Testis (tissue), 3 donors: Measurements from ENCODE around the gene WASF2. TPM values are rescaled to one million over a fixed set of nuclear protein-coding genes. Genes with fewer than 3 reads are reported as not detected.

Experiments
- DNase-seq: peaks from one replicate; pipeline ENCODE4 v3.0.0-alpha.2; 2019
- H3K27ac ChIP-seq, 2 donors: fragments of 200-600 bp; sonication (generic); one replicate each; pipeline ENCODE4 v1.5.1; 2019
- H3K27me3 ChIP-seq: fragments of 200-600 bp; sonication (generic); one replicate; pipeline ENCODE4 v1.5.1; 2019
- H3K36me3 ChIP-seq: fragments of 200-600 bp; sonication (generic); one replicate; pipeline ENCODE4 v1.5.1; 2017; ENCODE audit warnings: low read depth; ENCODE audit errors: missing control alignments
- H3K4me1 ChIP-seq: fragments of 200-600 bp; sonication (generic); one replicate; pipeline ENCODE4 v1.5.1; 2019
- H3K4me3 ChIP-seq, 2 donors: fragments of 200-600 bp; sonication (generic); one replicate each; pipeline ENCODE4 v1.5.1; 2017 to 2019
- H3K9me3 ChIP-seq: fragments of 200-600 bp; sonication (generic); one replicate; pipeline ENCODE4 v1.5.1; 2017
- POLR2A ChIP-seq: fragments of 450-650 bp; IDR thresholded peaks from one replicate; pipeline ENCODE4 v1.6.1; 2017; ENCODE audit warnings: antibody characterized with exemption, mild to moderate bottlenecking, moderate library complexity
- WGBS, 2 donors: methylation state at CpG; one replicate each; pipeline ENCODE4 v1.1.5; 2018; 5-methylcytosine and 5-hydroxymethylcytosine counted together
- intact Hi-C: fragments of 100-400 bp; cut with DNase I; formaldehyde crosslinking; loops from one replicate; pipeline ENCODE4 v1.15.1; 2023; ENCODE audit warnings: low total_unique reads
- polyA plus RNA-seq: library from polyadenylated mRNA; stranded (reverse); fragments of 350-450 nt; fragmentation: Illumina TruSeq; extraction: RNeasy Lipid Tissue Mini Kit (QIAGEN cat#74804); gene quantifications from one replicate; pipeline ENCODE4 v1.2.3, GENCODE V29; 2014; ENCODE audit warnings: low read depth, low replicate concordance; ENCODE audit not compliant: insufficient read depth
- total RNA-seq, 2 donors: library from RNA; depleted of rRNA; stranded (reverse); fragments of >200 nt; gene quantifications; one replicate each; pipeline ENCODE4 v1.2.3, GENCODE V29; 2016
- TF ChIP-seq, protein P1 (sequence below), 3 experiments: fragments of 450-650 bp in 2 of 3; fragments of 200-600 bp in 1 of 3; sonication (generic) in 1 of 3; IDR thresholded peaks; one replicate each; pipeline ENCODE4 v1.5.1; 2016 to 2019; ENCODE audit warnings: antibody characterized with exemption in 3 of 3, mild to moderate bottlenecking in 2 of 3, moderate library complexity in 1 of 3

WASF2 gene
- total and polyA plus RNA-seq, 3 donors from 2014 or later, result 57.8 to 128 (median 58.0) TPM

DNA sequence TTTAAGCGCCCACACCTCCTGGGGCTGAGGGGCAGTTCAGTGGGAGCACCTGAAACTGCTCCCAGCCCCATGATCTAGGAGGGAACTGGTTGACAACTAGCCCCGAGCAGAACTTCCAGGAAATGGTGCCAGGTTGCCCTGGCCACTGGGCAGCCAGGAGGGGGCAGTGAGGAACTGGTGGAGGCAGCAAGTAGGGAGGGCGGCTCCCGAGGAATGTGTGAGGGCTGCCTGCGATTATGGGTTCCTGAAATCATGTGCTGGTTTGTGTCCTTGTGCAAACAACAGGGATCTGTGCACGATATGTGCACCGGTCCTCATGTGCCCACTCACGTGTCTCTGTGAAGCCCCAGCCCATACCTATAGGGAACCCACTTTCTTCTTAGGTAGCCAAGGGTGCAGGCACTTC is 87.6 kb downstream of the WASF2 start:
- Histone ChIP-seq H3K4me3 (no peak overlapping the region), H3K9me3 (no peaks in the 10 kb centered on the region), H3K27ac (peak overlapping the region in 1 of 2 donors; percentile 64), H3K4me1 (peaks cover 31% of the 10 kb centered on the region), H3K27me3 (no peaks in the 10 kb centered on the region), H3K36me3 (no peaks in the 10 kb centered on the region)
- 25 to 28% methylated on average over 7 to 8 of the region's 8 CpGs for WGBS, 2 donors
- peak; percentile 87 for DNase-seq
- TF ChIP-seq, protein P1, sequence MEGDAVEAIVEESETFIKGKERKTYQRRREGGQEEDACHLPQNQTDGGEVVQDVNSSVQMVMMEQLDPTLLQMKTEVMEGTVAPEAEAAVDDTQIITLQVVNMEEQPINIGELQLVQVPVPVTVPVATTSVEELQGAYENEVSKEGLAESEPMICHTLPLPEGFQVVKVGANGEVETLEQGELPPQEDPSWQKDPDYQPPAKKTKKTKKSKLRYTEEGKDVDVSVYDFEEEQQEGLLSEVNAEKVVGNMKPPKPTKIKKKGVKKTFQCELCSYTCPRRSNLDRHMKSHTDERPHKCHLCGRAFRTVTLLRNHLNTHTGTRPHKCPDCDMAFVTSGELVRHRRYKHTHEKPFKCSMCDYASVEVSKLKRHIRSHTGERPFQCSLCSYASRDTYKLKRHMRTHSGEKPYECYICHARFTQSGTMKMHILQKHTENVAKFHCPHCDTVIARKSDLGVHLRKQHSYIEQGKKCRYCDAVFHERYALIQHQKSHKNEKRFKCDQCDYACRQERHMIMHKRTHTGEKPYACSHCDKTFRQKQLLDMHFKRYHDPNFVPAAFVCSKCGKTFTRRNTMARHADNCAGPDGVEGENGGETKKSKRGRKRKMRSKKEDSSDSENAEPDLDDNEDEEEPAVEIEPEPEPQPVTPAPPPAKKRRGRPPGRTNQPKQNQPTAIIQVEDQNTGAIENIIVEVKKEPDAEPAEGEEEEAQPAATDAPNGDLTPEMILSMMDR (IDR thresholded peaks at IDR 0.05), result peak; percentile 9 to 72 (median 47)
- TF ChIP-seq POLR2A, result no peak
- intact Hi-C loops, result no loop called here

DNA sequence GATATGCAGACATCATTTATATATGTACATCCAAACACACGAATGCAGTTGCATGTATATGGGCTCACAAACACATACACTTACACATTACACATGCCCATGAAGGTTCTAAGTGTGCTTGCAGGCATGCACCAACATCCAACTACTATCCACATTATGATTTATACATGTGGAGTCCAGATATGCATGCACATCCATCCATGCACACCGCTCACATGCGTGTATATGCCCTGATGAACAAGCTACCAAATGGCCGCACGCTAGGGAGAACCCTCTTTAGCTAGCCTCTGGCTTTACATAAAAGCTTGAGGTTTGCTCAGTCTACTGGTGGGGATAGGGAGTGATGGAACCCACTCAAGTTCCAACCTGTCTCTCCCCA is 89.0 kb downstream of the WASF2 start:
- no peak overlapping the region for H3K27ac ChIP-seq
- intact Hi-C loops, result no loop called here
- H3K9me3 ChIP-seq, result no peaks in the 10 kb centered on the region
- 86 to 88% methylated on average over 2 to 5 of the region's 5 CpGs for WGBS, 2 donors
- H3K4me1 ChIP-seq, result peaks cover 22% of the 10 kb centered on the region
- TF ChIP-seq, protein P1 (IDR thresholded peaks at IDR 0.05), result no peak
- no peak for TF ChIP-seq POLR2A
- H3K27me3 ChIP-seq, result no peaks in the 10 kb centered on the region
- DNase-seq, result no peak
- no peak overlapping the region for H3K4me3 ChIP-seq
- H3K36me3 ChIP-seq, result no peaks in the 10 kb centered on the region

DNA sequence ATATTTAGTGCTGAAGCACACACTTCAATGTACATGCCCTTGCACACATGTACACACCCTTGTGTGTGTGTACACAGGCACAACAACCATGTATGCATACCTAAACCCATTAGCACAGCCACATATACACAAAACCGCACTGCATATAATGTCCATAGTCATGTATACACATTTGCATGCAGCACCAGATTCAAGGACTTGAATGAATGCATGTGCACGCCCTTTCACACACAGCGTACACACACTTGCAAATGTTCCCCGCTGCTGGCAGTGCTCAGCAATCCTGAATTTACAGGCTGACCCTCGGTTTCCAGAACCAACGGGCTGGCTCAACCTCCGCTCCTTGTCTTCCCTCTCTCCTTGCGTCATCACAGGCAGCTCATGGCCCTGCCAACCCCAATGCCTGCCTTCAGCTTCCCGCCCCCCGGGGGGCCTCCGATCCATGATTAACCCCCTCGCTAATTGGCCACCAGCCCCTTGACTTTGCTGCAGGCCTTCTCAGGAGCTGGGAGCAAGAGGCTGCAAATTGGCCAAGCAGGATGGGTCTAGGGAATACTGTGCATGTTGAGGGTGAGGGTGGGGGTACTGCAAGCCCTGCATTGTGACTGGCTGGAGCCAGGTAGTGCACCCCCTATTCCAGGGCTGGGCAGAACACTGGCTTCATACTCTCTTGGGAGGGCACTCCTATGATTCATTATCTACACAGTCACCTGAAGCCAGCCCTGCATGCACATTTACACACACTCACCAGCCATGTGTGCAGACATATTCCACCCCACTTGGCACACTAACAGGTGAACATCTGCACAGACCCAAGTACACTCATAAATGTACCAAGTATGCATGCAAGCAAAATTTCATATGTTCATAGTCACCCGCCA is 89.6 kb downstream of the WASF2 start:
- no peak overlapping the region for H3K4me3 ChIP-seq
- TF ChIP-seq, protein P1 (IDR thresholded peaks at IDR 0.05), result no peak
- TF ChIP-seq POLR2A, result no peak
- DNase-seq, result no peak
- H3K27me3 ChIP-seq, result no peaks in the 10 kb centered on the region
- H3K27ac ChIP-seq, result no peak overlapping the region
- peaks cover 23% of the 10 kb centered on the region for H3K4me1 ChIP-seq
- 49 to 64% methylated on average over 12 to 13 of the region's 13 CpGs for WGBS, 2 donors
- intact Hi-C loops, result no loop called here
- no peaks in the 10 kb centered on the region for H3K9me3 ChIP-seq
- no peaks in the 10 kb centered on the region for H3K36me3 ChIP-seq

DNA sequence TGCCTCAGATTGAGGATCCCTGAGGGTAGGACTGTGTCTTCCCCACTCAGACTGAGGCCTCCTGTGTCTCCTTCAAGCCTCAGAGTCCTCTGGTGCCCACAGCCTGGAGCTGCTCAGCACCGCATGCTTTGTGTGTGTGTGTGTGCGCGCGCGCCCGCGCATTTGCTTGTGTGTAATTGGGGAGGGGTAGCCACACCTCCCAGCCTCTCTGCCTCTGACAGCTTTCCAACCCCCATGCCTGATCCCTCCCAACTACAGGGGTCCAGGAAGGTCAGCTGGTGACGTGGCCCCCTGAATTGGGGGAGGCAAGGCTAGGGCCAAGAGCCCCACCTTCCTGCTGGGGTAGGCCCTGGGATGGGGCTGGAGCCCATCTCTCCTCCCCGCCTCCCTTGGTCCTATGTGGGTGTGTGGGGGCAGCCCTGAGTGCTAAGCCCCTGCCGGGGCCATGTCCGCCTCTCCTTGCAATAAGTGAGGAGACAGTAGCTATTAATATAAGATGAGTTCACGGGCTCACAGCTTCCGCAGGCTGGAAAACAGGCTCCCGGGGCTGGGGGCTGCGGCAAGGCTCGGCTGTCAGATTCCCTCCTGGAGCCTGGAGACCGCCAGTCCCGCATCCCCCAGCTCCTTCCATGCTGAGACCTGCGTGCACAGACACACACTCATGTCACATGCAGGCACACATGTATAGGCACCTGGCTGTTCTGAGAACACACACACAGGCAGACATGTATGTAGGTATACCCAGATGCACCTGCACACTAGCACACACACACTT is 90.5 kb downstream of the WASF2 start:
- peaks cover 24% of the 10 kb centered on the region for H3K4me1 ChIP-seq
- no peak for TF ChIP-seq POLR2A
- 54 to 59% methylated on average over 6 to 19 of the region's 19 CpGs for WGBS, 2 donors
- no peaks in the 10 kb centered on the region for H3K36me3 ChIP-seq
- no peaks in the 10 kb centered on the region for H3K9me3 ChIP-seq
- H3K27ac ChIP-seq, result no peak overlapping the region
- intact Hi-C loops, result loop anchor here (10.0 kb wide), 1 partner anchor 205 kb away; the partner anchor contains the start of gene AHDC1
- H3K27me3 ChIP-seq, result no peaks in the 10 kb centered on the region
- H3K4me3 ChIP-seq, result no peak overlapping the region
- DNase-seq, result no peak
